A549 treated with CpdA at 1 μM for 4 hours (cell line): Measurements from ENCODE around the gene NCOA3. TPM values are rescaled to one million over a fixed set of nuclear protein-coding genes. Genes with fewer than 3 reads are reported as not detected.

Experiments
- total RNA-seq: library from RNA; stranded (reverse); fragments of 200-300 nt; extraction: Qiagen RNA extraction; gene quantifications from 5 replicates; pipeline ENCODE4 v1.2.3, GENCODE V29; 2022; ENCODE audit warnings: low read depth

NCOA3 gene
- 36.0 to 46.6 TPM (median 43.1 TPM) in 5 replicates for total RNA-seq

GRCh38 chr20:47501482-47502270 lies at the start of gene NCOA3:
NCOA3 (plus strand) TSS chr20:47501887; CDS start chr20:47622248, 120,361 bp downstream.

Other genes starting within 250 kb of the NCOA3 start
- gene ZMYND8, start 145.2 kb upstream of the NCOA3 start, total RNA-seq = 10.3 to 11.4 TPM (median 10.6 TPM) in 5 replicates